Kidney epithelial cell (primary cell): ENCODE measurements around the gene PRRT2. TPM values are rescaled to one million over a fixed set of nuclear protein-coding genes. Genes with fewer than 3 reads are reported as not detected.

Experiments used
- DNase-seq: peaks from one replicate; pipeline ENCODE4 v3.0.0-alpha.2; 2010; ENCODE audit warnings: low read depth
- H3K27me3 ChIP-seq: 2 replicates; pipeline ENCODE4 v1.6.0; 2011; ENCODE audit warnings: low read length; ENCODE audit not compliant: control insufficient read depth, insufficient read depth
- H3K36me3 ChIP-seq: 2 replicates; pipeline ENCODE4 v1.5.1; 2011; ENCODE audit warnings: low read length; ENCODE audit not compliant: control insufficient read depth, insufficient read depth
- H3K4me3 ChIP-seq: 2 replicates; pipeline ENCODE4 v1.5.1; 2011; ENCODE audit warnings: low read depth, mild to moderate bottlenecking, control low read depth, low read length
- total RNA-seq: library from RNA; depleted of rRNA; stranded (reverse); fragments of >200 nt; gene quantifications from 2 replicates; pipeline ENCODE4 v1.2.3, GENCODE V29; 2015
- TF ChIP-seq, protein P1 (sequence below): IDR thresholded peaks from 2 replicates; pipeline ENCODE4 v1.5.1; 2011; ENCODE audit warnings: mild to moderate bottlenecking, moderate library complexity, low read length, control low read depth, inconsistent platforms; ENCODE audit not compliant: insufficient read depth, poor library complexity, severe bottlenecking

The PRRT2 gene
- total RNA-seq, 1 donor from 2014 or later: 0.29 TPM

DNA sequence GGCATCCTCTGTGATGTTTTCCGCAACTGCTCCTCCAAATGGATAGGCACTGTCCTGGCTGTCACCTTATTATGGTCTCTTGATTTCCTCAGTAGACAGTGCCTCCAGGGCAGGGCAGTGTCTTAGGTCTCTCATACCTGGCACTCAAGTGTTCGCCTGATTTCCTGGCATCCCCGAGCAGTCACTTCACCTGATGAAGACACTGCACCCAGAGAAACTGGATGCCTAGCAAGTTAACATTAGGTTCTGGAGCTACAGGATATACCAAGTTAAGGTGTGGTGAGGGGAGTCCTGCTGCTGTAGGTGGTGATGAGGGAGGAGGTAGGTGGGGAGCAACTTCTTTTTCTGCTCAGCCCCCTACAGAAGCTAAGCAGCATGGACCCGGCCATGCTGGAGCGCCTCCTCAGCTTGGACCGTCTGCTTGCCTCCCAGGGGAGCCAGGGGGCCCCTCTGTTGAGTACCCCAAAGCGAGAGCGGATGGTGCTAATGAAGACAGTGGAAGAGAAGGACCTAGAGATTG lies 9.5 kb upstream of the PRRT2 start:
- no peak for DNase-seq
- H3K4me3 ChIP-seq: no peak overlapping the region
- TF ChIP-seq, protein P1, sequence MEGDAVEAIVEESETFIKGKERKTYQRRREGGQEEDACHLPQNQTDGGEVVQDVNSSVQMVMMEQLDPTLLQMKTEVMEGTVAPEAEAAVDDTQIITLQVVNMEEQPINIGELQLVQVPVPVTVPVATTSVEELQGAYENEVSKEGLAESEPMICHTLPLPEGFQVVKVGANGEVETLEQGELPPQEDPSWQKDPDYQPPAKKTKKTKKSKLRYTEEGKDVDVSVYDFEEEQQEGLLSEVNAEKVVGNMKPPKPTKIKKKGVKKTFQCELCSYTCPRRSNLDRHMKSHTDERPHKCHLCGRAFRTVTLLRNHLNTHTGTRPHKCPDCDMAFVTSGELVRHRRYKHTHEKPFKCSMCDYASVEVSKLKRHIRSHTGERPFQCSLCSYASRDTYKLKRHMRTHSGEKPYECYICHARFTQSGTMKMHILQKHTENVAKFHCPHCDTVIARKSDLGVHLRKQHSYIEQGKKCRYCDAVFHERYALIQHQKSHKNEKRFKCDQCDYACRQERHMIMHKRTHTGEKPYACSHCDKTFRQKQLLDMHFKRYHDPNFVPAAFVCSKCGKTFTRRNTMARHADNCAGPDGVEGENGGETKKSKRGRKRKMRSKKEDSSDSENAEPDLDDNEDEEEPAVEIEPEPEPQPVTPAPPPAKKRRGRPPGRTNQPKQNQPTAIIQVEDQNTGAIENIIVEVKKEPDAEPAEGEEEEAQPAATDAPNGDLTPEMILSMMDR: no peak
- H3K36me3 ChIP-seq: peaks cover 1% of the 10 kb centered on the region
- no peaks in the 10 kb centered on the region for H3K27me3 ChIP-seq

DNA sequence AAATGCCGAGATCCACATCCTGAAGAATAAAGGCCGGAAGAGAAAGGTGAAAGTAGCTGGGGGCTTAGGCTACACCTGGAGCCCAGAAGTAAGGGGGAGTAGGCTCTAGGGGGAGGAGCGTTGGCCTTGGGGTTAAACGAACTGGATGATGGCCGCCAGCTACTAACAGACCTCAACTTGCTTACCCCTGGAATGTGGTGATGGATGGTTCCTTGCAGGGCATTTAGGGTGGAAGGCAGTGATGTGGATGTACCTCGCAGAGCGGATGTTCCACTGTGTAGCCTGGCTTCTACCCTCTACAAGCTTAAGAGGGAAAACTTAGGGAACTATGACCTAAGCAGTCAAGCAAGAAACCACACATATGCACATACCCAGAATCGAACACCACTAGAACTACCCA lies 8.0 kb upstream of the PRRT2 start:
- no peak for DNase-seq
- TF ChIP-seq, protein P1: no peak

DNA sequence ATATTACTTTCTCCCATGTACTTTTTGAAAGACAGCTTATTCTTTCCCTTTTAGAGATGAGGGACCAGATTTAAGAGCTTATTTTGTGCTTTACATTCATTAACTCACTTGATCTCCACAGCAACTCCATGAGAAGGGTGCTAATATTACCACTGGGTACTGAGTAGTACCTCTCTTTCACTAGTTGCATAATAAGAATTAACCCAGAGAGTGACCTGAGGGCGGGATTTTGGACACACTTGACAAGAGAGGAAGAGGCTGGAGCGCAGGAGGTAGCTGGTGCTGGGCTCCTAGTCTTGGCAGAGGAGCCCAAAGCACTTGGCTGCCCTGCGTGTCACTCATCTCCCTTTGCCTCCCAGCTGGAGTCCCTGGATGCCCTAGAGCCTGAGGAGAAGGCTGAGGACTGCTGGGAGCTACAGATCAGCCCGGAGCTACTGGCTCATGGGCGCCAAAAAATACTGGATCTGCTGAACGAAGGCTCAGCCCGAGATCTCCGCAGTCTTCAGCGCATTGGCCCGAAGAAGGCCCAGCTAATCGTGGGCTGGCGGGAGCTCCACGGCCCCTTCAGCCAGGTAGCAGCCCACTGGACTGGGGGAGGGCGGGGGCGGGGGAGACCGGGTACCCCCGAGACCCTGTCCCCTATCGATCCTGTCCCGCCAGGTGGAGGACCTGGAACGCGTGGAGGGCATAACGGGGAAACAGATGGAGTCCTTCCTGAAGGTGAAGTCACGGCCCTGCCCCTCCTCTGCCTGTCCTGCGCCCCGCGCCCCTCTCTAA lies 7.3 kb upstream of the PRRT2 start:
- TF ChIP-seq, protein P1: no peak
- peak overlapping the region; percentile 57 for H3K4me3 ChIP-seq
- no peak for DNase-seq
- H3K36me3 ChIP-seq: peaks cover 6% of the 10 kb centered on the region
- no peaks in the 10 kb centered on the region for H3K27me3 ChIP-seq

More for the DNA sequence above, 8.0 kb upstream of the PRRT2 start:
- Histone ChIP-seq H3K4me3 (no peak overlapping the region), H3K27me3 (no peaks in the 10 kb centered on the region), H3K36me3 (peaks cover 4% of the 10 kb centered on the region)

DNA sequence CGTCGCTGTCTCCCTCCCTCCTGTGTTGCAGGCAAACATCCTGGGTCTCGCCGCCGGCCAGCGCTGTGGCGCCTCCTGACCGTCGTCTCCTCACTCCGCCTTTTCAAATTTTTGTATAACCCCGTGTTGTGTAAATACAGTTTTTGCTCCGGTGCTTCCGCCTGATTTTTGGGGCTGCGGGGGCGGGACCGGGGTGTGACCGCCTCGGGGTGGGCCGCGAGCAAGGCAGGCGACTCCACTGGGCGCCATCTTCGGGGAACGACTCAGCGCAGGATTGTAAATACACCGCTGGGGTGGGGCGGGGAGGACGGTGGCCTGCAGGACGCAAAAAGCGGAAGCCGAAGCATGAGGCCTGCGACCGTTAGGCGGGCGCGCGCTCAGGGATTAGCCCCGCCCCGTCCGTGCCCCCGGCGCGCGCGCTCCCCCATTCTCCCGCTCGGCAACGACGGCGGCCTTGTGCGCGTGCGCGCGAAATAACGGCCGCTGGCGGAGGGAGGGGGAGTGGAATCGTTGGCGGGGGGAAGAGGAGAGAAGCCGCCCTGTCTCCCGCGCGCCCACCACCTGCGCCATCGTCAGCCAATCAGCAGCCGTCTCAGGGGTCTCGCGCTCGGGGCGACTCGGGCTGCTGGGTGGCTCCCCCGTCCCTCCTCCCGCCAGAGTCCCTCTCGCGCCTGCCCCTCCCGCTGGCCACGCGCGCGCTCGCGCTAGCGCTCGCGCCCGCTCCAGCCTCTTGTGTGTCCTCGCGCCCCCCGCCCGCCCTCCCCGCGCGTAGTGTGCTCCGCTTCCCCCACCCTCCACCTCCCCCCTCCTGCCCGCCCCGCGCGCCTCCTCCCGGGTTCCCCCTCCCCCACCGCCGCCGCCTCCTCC lies 6.5 kb upstream of the PRRT2 start:
- Histone ChIP-seq H3K36me3 (peaks cover 5% of the 10 kb centered on the region), H3K4me3 (peak overlapping the region; percentile 57), H3K27me3 (no peaks in the 10 kb centered on the region)
- TF ChIP-seq, protein P1: peak; percentile 11
- no peak for DNase-seq

DNA sequence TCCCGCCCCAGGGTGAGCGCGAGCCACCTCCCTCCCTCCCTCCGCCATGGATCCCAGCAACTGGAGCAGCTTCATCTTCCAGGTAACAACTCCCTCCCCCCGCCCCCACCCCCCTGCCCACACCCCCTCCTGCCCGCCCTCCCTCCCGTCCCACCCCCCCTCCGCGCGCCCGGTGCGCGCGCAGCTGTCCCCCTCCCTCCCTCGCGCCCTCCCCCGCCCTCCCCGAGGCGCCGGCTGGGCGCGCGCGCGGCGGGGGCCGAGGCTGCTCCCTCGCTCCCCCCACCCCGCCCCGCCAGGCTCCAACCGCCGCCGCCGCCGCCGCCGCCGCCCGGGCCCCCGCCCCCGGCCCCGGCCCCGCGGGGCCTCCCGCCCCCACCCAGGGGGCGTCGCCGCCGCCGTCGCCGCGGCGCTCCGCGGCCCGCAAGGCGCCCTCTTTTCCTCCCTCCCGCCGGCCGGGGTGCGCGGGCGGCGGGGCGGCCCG lies 5.9 kb upstream of the PRRT2 start, which contains the start of gene MAZ:
Gene MAZ (plus strand): TSS at position 431 of the 481 bp plus-strand sequence. CDS start 173 bp downstream, outside the sequence.
- DNase-seq: no peak
- no peaks in the 10 kb centered on the region for H3K27me3 ChIP-seq
- peak within 1 kb of the TSS; percentile 66 for H3K4me3 ChIP-seq
- TF ChIP-seq, protein P1: no peak
- H3K36me3 ChIP-seq: peaks cover 5% of the 10 kb centered on the region
